Endothelial cell of coronary artery (primary cell): ENCODE results near the gene ABCA2. TPM values are rescaled to one million over a fixed set of nuclear protein-coding genes. Genes with fewer than 3 reads are reported as not detected.

ENCODE experiments used
- total RNA-seq: library from RNA; depleted of rRNA; stranded (reverse); fragments of >200 nt; gene quantifications from 2 replicates; pipeline ENCODE4 v1.2.3, GENCODE V29; 2014

The ABCA2 gene, protein sequence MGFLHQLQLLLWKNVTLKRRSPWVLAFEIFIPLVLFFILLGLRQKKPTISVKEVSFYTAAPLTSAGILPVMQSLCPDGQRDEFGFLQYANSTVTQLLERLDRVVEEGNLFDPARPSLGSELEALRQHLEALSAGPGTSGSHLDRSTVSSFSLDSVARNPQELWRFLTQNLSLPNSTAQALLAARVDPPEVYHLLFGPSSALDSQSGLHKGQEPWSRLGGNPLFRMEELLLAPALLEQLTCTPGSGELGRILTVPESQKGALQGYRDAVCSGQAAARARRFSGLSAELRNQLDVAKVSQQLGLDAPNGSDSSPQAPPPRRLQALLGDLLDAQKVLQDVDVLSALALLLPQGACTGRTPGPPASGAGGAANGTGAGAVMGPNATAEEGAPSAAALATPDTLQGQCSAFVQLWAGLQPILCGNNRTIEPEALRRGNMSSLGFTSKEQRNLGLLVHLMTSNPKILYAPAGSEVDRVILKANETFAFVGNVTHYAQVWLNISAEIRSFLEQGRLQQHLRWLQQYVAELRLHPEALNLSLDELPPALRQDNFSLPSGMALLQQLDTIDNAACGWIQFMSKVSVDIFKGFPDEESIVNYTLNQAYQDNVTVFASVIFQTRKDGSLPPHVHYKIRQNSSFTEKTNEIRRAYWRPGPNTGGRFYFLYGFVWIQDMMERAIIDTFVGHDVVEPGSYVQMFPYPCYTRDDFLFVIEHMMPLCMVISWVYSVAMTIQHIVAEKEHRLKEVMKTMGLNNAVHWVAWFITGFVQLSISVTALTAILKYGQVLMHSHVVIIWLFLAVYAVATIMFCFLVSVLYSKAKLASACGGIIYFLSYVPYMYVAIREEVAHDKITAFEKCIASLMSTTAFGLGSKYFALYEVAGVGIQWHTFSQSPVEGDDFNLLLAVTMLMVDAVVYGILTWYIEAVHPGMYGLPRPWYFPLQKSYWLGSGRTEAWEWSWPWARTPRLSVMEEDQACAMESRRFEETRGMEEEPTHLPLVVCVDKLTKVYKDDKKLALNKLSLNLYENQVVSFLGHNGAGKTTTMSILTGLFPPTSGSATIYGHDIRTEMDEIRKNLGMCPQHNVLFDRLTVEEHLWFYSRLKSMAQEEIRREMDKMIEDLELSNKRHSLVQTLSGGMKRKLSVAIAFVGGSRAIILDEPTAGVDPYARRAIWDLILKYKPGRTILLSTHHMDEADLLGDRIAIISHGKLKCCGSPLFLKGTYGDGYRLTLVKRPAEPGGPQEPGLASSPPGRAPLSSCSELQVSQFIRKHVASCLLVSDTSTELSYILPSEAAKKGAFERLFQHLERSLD (N-terminal part only)
- total RNA-seq, result 11.0 and 27.3 TPM in 2 replicates

DNA sequence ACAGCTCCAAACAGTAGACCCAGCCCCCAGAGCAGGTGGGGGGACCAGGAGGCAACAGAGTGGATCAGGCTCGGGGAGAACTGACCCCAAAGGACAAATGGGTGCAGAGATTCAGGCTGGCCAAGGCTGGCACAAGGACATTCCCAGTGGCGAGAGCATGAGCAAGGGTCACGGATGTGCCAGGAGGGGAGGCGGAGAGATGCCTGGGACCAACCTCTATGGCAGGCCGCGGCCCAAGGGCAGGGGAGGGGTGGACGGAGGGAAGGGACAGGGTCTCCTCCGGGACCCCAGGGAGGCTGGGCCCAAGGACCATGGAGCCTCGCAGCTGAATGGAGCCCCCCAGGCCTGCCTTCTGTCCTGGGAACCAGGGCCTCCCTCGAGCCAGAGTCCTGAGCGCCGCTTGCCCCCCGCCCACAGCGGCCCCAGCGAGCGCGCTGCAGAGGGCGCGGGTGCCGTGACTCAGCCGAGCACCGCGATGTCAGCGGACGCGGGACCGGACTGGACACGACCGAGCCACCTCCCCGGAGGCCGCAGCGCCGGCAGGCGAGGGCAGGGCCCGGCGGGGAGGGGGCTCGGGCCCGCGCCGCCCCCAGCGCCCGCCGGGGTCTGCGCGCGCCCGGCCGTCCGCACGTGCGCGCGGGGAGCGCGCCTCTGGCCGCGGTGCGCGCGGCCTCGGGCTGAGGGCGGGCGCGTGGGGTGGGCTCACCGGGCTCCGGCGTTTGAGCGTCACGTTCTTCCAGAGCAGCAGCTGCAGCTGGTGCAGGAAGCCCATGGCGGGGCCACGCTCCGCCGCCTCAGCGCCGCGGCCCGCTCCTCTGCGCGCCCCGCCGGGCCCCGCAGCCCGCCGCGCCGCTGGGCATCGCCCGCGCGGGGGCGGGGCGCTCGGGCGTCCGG, at the start of gene ABCA2:
TSS of gene ABCA2 (minus strand) at position 869 of the 894 bp plus-strand sequence. CDS start at position 772, 97 bp downstream.

DNA sequence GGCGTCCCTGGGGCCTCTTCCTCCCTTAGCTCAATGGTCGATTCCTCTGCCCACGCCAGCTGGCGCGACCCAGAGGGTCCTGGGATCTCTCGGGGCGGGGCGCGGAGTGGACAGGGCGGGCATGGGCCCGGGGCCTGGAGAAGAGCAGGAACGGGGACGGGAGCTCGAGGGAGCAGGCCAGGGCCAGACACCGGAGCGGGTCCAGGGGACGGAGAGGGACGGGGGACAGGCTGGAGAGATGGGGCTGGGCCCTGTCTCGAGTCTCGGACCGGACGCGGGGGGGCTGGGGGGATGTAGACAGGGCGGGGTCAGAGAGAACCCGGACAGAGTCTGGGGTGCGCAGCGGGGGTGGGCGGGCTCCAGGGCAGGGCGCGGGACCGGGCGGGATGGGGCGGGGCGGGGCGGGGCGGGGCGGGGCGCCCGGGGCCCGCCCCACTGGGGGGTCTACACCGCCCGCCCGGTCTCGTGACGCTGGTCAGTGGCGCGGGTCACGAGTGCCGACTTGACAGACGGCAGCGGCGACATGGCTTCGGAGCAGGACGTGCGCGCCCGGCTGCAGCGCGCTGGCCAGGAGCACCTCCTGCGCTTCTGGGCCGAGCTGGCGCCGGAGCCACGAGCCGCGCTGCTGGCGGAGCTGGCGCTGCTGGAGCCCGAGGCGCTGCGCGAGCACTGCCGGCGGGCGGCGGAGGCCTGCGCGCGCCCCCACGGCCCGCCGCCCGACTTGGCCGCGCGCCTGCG, 49.1 kb upstream of the ABCA2 start, which contains the start of gene UAP1L1:
TSS of gene UAP1L1 (plus strand) at position 508 of the 738 bp plus-strand sequence. CDS start at position 524, 16 bp downstream.

DNA sequence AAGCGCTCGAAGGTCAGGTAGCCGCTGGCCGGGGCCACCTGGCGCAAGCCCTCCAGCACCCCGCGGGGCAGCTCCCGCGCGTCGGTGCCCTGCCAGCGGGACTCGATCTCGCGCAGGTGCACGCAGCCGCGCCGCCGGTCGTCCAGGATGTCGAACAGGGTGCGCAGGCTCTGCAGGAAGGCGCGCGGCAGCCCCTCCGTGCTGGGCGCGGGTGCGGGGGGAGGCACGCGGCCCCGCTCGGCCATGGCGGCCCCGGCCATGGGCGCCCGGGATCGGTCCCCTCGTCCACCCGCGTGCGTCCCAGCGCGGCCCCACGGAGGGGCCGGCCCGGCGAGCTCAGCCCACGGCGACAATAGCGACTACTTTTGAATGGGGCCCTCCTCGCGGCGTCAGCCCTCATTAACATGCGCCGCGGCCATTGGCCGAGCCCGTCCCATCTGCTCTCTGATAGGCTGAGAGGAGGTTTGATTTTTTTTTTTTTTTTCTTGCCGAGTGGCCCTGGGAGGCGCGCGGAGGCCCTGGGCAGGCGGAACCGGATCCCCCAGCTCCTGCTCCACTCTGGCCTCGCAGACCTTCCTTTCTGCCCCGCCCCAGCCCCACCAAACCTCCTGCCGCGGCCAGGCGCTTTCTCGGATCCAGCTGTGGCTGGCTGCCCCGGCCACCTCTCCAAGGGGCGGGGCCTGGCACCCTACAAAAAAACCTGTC, 42.3 kb upstream of the ABCA2 start, which contains the start of gene SAPCD2:
TSS of gene SAPCD2 (minus strand) at position 357 of the 705 bp plus-strand sequence. CDS start at position 260, 97 bp downstream.

DNA sequence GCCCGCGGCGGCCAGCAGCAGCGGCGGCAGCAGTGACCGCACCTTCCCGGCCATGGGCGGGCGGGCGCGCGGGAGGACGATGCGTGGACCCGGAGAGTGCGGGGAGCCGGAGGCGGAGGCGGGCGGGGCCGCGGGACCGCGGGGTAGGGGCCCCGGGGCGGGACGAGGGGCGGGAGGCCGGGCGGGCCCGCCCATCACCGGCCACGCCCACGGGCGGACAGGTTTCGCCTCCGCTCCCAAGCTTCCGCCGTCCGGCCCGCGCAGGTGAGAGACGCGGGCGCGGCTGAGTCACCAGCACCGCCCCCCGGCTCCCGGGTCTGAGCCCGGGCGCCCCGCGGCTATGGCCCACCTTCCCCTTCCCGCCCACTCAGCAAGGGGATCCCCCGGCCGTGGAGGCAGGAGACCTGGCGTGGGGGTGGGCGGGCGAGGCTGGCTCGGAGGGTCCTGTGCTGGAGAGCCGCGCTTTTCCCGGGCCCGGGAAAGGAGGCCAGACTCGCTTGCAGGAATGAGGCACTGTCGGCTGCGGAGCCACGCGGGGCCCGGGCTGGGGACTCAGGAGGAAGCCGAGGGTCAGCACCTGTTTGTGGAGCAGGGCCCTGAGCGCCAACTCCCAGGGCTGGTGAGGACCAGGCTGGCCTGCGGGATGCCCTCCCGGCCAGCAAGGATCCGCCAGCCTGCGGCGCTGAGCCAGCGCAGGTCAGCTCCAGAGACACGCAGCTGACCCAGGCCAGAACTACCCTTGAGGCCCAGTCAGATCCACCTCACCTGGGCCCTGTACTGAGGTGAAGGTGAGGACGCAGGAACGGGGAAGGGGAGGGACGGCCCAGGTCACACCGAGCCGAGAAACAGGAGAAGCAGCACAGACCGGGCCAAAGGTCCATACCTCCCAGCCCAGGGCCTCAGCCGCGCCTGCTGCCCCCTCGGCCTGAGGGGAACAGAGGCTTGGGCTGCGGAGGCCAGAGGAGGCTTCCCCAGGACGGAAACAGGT, 26.2 kb upstream of the ABCA2 start, which contains the start of gene ENTPD2:
TSS of gene ENTPD2 (minus strand) at position 118 of the 988 bp plus-strand sequence. CDS start at position 54, 64 bp downstream.

DNA sequence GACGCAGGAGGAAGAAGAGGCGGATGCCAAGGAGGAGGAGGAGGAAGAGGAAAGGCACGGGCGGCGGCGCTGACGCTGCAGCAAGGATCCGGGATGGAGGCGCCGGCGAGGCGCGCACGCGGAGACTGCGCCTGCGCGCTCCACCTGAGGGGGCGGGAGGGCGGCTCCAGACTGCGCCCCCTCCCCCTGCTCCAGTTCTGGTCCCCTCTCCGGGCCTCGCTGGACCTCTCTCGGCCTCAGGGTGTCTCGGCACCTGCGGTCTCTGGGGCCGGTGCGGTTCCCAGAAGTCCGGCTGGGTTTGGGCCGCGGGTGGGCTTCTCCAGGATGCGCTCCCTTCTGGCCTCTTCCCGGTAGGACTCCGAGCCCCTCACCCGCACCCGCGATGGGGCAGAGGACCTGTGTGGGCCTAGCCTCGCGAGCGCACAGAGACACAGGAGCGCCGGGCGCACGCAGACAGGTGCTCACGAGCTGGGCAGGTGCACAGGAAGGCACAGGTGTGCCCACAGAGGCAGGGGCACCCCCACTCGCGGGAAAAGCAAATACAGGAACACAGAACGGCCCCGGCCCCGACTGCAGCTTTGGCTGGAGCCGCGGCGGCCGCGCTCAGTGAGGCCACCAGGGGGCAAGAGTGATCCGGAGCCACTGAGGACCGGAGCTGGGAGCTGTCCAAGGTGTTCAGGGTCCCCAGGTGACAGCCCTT, 18.2 kb upstream of the ABCA2 start, which contains the start of gene NPDC1:
TSS of gene NPDC1 (minus strand) at position 90 of the 700 bp plus-strand sequence. CDS start 188 bp downstream, outside the sequence.

DNA sequence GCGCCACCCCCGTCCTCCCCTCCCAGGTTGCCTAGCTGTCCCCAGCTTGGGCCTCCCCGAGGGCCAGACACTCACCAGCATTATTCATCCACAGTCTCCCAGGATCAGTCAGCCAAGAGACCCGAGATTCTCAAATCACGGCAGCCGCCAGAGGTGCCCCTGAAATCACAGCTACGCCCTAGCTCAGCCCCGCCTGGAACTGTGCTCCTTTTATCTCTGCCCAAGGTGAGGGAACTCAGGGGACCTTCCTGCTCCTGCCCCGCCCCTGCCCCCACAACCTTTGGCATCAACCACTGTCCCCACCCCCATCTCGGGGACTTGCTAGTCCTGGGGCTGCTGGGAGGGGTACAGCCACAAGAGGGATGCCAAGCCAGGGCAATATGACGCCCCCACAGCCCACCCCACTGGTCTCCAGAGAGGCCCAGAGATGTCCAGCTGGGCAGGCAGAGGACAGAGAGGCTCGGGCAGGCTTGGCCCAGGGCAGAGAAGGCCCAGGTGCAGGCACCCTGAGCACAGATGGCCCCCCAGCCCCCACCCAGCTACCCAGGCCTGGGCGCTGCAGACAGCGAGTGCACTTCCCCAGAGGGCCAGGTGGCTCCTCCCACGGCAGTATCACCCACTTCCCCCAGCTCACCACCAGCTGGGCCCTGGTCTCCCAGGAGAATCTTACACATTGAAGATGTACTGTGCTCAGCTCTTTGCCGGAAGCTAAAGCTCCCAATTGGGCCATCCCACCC, 4.0 kb upstream of the ABCA2 start, which contains the start of gene FUT7:
TSS of gene FUT7 (minus strand) at position 185 of the 737 bp plus-strand sequence. CDS start at position 88, 97 bp downstream.

DNA sequence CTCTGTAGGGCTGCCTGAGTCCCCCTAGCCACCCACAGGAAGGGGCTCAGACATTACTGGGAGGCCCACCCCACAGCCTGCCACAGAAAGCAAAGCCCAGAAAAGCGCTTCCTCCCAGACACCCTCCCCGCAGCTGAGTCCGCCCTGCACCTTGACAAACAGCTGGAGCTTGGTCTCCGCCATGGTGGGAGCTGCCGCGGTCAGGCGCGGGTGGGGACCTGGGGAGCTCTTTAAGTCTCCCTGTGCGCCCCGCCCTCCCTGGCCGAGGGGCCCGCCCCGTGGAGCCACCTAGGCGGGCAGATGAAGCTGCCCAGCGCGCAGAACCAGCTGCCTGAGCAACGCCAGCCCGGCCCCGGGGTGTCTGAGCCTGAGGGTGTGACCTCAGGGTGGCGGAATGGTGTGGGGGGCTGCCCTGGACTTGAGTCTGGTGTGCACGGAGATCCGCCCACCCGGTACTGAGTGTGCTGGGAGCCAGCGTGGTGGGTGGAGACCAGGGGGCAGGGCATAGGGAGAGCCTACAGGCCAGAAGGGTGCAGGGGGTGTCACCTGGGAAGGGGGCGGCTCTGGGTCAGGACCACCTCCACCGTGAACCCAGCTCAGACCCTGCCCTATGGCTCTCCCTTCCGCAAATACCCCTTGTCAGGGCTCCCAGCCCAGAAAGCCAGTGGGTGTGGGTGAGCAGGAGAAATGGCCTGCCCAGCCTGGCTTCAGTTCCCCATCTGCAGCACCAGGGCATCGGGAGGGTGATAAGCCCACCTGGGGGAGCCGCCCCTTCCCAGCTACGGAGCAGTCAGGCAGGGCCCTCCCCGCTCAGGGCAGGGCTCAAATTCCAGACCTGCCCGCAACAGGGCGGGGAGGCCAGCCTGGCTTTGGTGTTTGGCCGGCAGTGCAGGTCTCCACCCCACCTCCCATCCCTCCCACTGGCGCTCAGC, 31.4 kb downstream of the ABCA2 start, which contains the start of gene CLIC3:
TSS of gene CLIC3 (minus strand) at position 208 of the 932 bp plus-strand sequence. CDS start at position 183, 25 bp downstream.

DNA sequence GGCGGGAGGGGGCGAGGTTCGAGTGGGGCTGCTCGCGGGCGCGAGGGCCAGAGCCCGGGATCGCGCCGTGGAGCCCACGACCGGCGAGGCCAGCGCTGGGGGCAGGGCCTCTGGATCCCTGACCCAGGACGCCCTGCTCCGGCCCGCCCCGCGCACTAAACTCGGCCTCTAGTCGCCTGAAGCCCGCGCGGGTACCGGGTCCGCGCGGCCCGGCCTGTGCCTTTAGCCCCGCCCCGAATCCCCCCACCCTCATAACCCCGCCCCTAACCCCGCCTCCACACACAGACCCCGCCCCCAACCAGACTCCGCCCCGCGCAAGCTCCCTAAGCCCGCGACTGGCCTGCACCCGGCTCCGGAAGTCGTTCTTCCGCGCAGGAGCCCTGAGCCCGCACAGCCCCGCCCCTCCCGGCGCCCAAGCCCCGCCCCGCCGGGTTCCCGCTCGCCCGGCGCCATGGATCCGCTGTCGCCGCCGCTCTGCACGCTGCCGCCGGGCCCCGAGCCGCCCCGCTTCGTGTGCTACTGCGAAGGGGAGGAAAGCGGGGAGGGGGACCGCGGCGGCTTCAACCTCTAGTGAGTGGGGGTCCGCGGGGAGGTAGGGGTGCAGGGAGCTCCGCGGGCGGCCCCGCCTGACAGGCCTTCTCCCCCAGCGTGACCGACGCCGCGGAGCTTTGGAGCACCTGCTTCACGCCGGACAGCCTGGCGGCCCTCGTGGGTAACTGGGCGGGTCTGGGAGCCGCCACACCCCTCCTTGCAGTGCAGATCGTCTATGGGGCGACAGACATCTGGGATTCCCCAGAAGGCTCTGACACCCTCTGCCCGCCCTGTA, 35.8 kb downstream of the ABCA2 start, which contains the start of gene PAXX:
TSS of gene PAXX (plus strand) at position 430 of the 826 bp plus-strand sequence. CDS start at position 452, 22 bp downstream.

DNA sequence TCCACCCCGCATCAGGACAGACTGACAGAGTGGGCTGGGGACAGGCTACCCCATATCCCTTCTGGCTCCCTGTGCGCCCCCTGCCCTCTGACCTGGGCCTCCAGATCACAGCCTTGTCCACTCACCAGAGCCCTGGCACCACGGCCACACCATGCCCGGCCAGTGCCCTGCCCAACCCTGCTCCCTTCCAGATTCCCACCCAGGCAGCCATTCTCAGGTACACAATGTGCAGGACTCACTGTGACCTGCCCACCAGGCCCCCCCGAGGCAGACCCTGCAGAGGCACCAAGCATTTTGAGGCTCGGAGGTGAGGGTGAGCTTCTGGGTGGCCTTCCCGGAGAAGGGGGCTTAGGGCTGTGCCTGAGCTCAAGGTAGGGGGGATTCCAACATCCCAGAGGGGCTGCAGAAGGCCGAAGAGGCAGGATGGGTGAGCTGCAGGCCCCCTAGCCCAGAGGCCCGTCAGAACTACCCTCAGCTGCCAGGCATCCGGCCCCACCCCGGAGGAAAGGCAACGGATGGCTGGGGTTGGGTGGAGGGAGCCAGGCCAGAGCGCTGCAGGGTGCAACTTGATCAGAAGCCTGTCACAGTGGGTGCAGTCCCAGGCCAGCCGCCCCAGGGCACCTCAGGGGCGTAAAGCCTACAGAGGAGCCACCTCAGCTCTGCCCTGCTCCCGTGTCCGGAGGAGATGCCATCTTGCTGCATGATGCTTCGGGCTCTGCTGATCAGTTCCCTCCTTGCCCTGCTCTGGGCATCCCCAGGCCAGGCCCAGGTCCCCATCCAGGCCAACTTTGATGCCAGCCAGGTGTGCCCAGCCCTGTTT, 45.6 kb downstream of the ABCA2 start, which contains the start of gene LCNL1:
TSS of gene LCNL1 (plus strand) at position 762 of the 820 bp plus-strand sequence. CDS start 594 bp downstream, outside the sequence.

DNA sequence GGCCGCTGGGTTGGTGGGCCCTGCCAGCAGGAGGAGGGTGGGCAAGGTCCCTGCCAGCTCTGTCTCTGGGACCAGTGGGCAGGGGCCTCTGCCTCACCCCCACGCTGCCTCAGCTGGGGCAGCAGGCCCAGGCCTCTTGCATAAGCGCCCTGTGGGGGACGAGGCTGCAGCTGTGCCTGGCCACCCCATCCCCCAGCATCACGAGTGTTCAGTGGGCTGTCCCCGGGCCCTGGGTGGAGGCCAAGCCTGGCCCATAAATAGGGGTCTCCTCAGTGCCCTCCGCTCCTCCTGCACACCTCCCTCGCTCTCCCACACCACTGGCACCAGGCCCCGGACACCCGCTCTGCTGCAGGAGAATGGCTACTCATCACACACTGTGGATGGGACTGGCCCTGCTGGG, 50.8 kb downstream of the ABCA2 start, which contains the start of gene PTGDS:
TSS of gene PTGDS (plus strand) at position 282 of the 400 bp plus-strand sequence. CDS start at position 357, 75 bp downstream.

